ENCODE data around the gene FKBP11. TPM values are rescaled to one million over a fixed set of nuclear protein-coding genes. Genes with fewer than 3 reads are reported as not detected.

Gene FKBP11
- total RNA-seq, 1 donor: 25.0 TPM

Other genes starting within 250 kb of the FKBP11 start
- gene KANSL2, start 243.3 kb downstream of the FKBP11 start, total RNA-seq: 195 TPM
- 120 TPM for gene CCNT1, start 208.8 kb downstream of the FKBP11 start, total RNA-seq
- gene ADCY6, start 136.4 kb downstream of the FKBP11 start, total RNA-seq: 0.52 TPM
- 0.63 TPM for gene CACNB3, start 107.0 kb downstream of the FKBP11 start, total RNA-seq
- gene DDX23, start 73.3 kb downstream of the FKBP11 start, total RNA-seq: 51.9 TPM
- gene RND1, start 59.6 kb downstream of the FKBP11 start, total RNA-seq: 6.2 TPM
- 38.2 TPM for gene ARF3, start 32.0 kb upstream of the FKBP11 start, total RNA-seq
- 0.94 TPM for gene WNT10B, start 46.2 kb upstream of the FKBP11 start, total RNA-seq
- 0.10 TPM for gene WNT1, start 52.8 kb upstream of the FKBP11 start, total RNA-seq
- gene DDN, start 73.9 kb upstream of the FKBP11 start, total RNA-seq: 0.21 TPM
- 29.8 TPM for gene PRKAG1, start 93.3 kb upstream of the FKBP11 start, total RNA-seq
- gene KMT2D, start 135.3 kb upstream of the FKBP11 start, total RNA-seq: 47.8 TPM
- gene RHEBL1, start 144.5 kb upstream of the FKBP11 start, total RNA-seq: 2.5 TPM
- 0.21 TPM for gene DHH, start 169.3 kb upstream of the FKBP11 start, total RNA-seq
- gene LMBR1L, start 185.4 kb upstream of the FKBP11 start, total RNA-seq: 133 TPM
- gene TUBA1B, start 205.9 kb upstream of the FKBP11 start, total RNA-seq: 216 TPM